GM12873 (cell line): ENCODE data around the gene GOLGB1.

Experiments used
- TF ChIP-seq, protein P1 (sequence below): IDR thresholded peaks from 2 replicates; pipeline ENCODE4 v1.5.1; 2012; ENCODE audit warnings: low read depth, mild to moderate bottlenecking, moderate library complexity, low read length, control low read depth; ENCODE audit not compliant: insufficient read depth; ENCODE audit errors: missing control alignments

GOLGB1 gene

DNA sequence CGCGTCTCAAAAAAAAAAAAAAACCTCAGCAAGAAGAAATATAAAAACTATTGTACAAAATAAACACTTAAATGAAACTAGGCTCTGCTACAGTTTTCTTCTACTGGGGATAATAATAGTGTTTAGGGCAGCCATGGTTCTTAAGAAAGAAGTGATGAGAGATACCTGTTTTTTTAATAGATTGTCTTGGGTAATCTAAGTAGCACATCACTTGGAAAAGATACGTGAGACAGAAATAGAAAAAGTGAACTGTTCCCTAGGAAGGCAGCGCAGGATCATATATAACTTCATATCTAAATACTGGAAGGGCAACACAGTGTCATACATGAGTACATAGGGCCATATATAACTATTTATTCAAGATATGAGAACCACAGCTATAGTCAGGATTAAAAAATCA is 11.9 kb downstream of the GOLGB1 start:
- TF ChIP-seq, protein P1, sequence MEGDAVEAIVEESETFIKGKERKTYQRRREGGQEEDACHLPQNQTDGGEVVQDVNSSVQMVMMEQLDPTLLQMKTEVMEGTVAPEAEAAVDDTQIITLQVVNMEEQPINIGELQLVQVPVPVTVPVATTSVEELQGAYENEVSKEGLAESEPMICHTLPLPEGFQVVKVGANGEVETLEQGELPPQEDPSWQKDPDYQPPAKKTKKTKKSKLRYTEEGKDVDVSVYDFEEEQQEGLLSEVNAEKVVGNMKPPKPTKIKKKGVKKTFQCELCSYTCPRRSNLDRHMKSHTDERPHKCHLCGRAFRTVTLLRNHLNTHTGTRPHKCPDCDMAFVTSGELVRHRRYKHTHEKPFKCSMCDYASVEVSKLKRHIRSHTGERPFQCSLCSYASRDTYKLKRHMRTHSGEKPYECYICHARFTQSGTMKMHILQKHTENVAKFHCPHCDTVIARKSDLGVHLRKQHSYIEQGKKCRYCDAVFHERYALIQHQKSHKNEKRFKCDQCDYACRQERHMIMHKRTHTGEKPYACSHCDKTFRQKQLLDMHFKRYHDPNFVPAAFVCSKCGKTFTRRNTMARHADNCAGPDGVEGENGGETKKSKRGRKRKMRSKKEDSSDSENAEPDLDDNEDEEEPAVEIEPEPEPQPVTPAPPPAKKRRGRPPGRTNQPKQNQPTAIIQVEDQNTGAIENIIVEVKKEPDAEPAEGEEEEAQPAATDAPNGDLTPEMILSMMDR, result no peak

DNA sequence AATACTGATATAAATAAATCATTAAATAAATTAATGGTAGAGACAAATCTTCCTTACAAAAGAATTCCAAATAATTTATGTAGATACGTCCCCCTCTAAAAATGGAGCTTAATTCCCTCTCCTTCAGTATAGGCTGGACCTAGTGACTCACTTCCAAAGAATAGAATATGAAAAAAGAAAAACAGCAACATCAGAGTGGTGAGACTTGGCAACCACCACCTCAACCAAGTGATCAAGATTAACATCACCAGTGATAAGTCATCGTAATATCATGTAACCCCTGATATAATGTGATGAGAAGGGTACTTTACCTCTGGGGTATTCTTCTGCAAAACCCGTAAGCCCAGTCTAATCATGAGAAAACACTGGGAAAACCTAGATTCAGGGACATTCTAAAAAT is 13.4 kb downstream of the GOLGB1 start:
- TF ChIP-seq, protein P1, result no peak

DNA sequence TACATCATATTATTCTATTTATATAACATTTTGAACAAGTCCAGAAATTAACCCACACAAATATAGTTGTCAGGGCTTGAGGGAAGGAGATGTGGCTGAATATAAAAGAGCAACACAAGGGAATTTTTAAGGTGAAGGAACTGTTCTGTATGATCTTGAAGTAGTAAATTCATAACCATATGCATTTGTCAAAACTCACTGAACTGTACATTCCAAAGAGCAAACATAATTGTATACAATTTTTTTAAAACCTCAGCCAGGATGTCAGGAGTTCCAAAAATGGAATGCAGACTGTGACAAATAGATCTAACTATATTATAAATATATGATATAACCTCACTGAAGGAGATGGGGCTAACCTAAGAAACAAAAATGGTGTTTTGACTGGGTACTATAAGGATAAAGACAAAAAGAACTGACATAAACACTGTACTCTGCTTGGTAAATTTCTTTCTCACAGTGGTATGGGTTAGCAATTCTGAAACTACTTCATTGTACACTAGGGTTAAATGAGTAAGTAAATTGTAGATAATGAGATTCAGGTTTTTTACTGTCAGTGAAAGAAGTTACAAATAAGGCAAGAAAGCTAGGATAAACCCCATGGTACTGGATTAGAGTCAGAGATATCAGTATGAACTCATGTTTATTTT is 14.4 kb downstream of the GOLGB1 start:
- TF ChIP-seq, protein P1, result no peak

DNA sequence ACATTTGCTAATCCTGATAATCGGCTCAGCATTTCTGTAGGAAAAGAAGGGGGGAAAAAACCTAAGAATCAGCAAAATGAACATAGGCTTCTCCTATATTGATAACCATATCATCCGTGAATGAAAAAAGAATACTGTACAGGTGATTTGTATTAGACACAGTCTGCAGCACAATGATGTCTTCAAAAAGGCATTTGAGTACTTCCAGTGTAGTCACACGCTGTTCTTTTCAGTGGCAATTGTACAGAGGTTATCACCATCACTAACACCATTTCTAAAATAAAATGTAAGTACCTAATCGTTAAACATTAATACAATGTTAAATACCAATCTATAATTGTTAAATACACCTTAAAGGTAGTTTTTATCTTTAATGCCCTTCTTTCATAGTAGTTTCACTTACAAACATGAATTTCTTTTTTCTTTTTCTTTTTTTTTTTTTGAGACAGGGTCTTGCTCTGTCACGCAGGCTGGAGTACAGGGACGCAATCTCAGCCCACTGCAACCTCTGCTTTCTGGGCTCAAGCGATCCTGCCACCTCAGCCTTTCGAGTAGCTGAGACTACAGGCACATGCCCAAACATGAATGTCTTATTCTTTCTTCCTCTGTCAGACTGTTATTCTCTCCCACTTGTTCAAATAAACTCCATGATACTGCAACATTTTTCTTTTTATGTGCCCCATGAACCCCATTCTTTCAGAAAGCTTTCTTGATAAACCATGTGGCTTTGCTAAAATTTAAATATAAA is 18.4 kb downstream of the GOLGB1 start:
- TF ChIP-seq, protein P1, result no peak

DNA sequence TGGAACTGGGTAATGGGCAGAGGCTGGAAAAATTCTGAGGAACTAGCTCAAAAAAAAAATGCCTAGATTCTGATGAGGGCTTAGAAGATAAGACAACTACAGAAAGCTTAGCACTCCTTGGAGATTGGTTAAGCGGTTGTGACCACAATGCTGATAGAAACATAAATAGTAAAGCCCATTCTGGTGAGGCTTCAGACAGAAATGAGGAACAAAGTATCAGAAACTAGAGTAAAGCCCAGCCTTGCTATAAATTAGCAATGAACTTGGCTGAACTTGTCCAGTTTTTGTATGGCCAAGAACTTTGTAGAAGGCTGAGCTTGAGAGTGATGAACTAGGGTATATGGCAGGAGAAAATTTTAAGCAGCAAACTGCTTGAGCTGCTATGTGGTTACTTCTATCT is 25.4 kb downstream of the GOLGB1 start:
- TF ChIP-seq, protein P1, result no peak

DNA sequence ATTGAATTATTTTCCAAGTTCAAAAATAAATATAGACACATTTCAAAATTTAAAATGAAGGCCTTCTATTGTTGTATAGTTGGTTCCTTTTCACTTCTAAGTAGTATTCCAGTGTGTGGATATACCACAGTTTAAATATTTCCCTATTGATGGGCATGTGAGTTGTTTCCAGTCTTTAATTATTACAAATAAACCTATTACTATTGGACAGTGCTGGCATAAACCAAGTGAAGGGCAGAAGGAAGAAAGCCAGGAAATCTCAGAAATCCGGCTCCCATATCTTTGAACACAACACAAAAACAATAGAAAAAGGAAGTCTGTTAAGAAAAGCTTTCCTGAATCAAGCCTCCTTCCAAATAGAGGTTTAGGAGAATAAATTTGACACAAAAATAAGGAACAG is 26.1 kb downstream of the GOLGB1 start:
- TF ChIP-seq, protein P1, result no peak

DNA sequence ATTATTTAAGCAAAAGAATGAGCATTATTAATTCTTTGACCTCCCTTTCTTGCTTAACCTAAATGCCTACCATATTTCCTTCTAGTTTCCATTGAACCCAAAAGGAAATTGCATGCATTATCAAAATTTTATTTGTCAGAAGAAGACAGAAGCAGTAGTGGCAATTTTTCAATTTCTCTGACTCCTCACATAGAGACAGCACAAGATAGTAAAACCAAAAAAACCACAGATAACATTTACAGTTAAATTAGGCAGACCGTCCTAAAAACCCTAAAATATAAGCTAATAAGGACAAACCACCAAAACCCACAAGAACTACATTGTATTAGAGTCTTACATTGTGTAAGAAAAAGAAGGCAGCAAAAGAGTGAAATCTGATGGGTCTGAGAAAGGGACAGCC is 27.1 kb downstream of the GOLGB1 start:
- TF ChIP-seq, protein P1, result no peak
